GM12878 (cell line): ENCODE measurements around the gene ME3.

Experiments
- BRCA1 ChIP-seq: IDR thresholded peaks from 2 replicates; pipeline ENCODE4 v1.6.1; 2011; ENCODE audit warnings: low read depth, low read length, improper control_type of control experiment
- CHD2 ChIP-seq: IDR thresholded peaks from 2 replicates; pipeline ENCODE4 v1.6.1; 2011; ENCODE audit warnings: low read depth, low read length, improper control_type of control experiment, borderline replicate concordance
- EP300 ChIP-seq, 2 experiments: fragments of 150-350 bp in 1 of 2; IDR thresholded peaks; 2 replicates each; pipeline ENCODE4 v1.6.1; 2011 to 2012; ENCODE audit warnings: low read depth in 2 of 2, low read length in 2 of 2, borderline replicate concordance in 1 of 2, improper control_type of control experiment in 1 of 2, inconsistent platforms in 1 of 2; ENCODE audit not compliant: control insufficient read depth in 1 of 2
- EZH2 ChIP-seq: IDR thresholded peaks from 2 replicates; pipeline ENCODE4 v1.6.1; 2012; ENCODE audit warnings: low read depth, mild to moderate bottlenecking, control low read depth, inconsistent platforms, low read length, borderline replicate concordance; ENCODE audit not compliant: control insufficient read depth
- KDM1A ChIP-seq: fragments of 200-600 bp; sonication (generic); IDR thresholded peaks from 2 replicates; pipeline ENCODE4 v1.6.1; 2016; ENCODE audit warnings: borderline replicate concordance
- POLR2A ChIP-seq: IDR thresholded peaks from 2 replicates; pipeline ENCODE4 v1.6.1; 2011; ENCODE audit warnings: low read depth, mild to moderate bottlenecking, low read length
- SMAD1 ChIP-seq: fragments of 450-650 bp; IDR thresholded peaks from 2 replicates; pipeline ENCODE4 v1.6.1; 2018; ENCODE audit warnings: mild to moderate bottlenecking, low read depth; ENCODE audit not compliant: partially characterized antibody
- SP1 ChIP-seq: IDR thresholded peaks from one replicate; pipeline ENCODE4 v1.6.1; 2011; ENCODE audit warnings: low read depth, low read length
- ZNF274 ChIP-seq: IDR thresholded peaks from one replicate; pipeline ENCODE4 v1.8.0; 2011; ENCODE audit not compliant: insufficient read length, insufficient read depth
- TF ChIP-seq, protein P1 (sequence below): IDR thresholded peaks from 2 replicates; pipeline ENCODE4 v1.6.1; 2011; ENCODE audit warnings: borderline replicate concordance, low read depth, mild to moderate bottlenecking, moderate library complexity, mixed read lengths, low read length; ENCODE audit not compliant: insufficient read depth; ENCODE audit errors: extremely low read length
- TF ChIP-seq, protein P2 (sequence below), 3 experiments: IDR thresholded peaks in 2 of 3; conservative IDR thresholded peaks in 1 of 3; 2 replicates each; pipeline ENCODE4 v1.5.1; 2011; ENCODE audit warnings: low read depth in 3 of 3, low read length in 3 of 3, mild to moderate bottlenecking in 3 of 3, control low read depth in 2 of 3, moderate library complexity in 2 of 3, inconsistent platforms in 1 of 3, mixed read lengths in 1 of 3; ENCODE audit not compliant: control insufficient read depth in 2 of 3, insufficient read depth in 1 of 3; ENCODE audit errors: extremely low read depth in 1 of 3
- TF ChIP-seq, protein P3 (sequence below): fragments of 450-650 bp; formaldehyde crosslinking; IDR thresholded peaks from 2 replicates; pipeline ENCODE4 v1.4.0; 2022; ENCODE audit warnings: mild to moderate bottlenecking, moderate library complexity

DNA sequence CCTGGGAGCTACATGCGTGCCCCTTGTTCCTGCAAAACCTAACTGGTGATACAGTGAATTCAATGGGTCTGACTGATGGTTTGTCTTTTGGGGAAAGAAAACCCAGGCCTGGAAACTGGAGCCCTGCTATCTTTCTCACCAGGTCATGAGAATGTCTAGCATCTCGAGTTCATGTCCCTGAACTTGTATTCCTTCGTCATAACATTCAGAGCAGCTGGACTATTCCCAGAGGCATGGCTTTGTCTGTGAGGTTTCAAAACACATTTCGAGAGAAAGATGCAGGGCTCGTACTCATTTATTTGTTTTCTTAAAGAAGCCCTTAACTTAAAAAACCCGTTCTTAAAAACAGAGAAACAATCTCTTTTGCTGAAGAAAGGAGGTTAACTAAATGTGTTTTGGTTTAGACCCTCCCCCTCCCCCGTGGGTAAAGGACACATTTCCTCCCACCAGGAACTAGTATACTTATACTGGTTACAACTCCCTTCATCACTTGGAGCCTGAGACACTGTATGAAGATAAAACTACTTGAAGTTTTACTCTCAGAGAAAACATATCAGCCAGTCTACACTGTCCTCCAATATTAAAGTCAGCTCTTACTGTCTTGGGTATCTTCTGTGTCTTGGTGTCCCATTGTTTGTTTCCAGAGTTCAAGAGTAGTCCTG lies 43.2 kb downstream of the ME3 start:
- TF ChIP-seq, protein P1, sequence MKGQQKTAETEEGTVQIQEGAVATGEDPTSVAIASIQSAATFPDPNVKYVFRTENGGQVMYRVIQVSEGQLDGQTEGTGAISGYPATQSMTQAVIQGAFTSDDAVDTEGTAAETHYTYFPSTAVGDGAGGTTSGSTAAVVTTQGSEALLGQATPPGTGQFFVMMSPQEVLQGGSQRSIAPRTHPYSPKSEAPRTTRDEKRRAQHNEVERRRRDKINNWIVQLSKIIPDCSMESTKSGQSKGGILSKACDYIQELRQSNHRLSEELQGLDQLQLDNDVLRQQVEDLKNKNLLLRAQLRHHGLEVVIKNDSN, result no peak
- TF ChIP-seq POLR2A, result no peak
- no peak for TF ChIP-seq SMAD1
- no peak for TF ChIP-seq EP300 (IDR thresholded peaks at IDR 0.05; ENCODE audit: borderline replicate concordance in 1 of 2, control insufficient read depth in 1 of 2, low read depth in 2 of 2, low read length in 2 of 2)
- TF ChIP-seq SP1, result no peak
- TF ChIP-seq, protein P2, sequence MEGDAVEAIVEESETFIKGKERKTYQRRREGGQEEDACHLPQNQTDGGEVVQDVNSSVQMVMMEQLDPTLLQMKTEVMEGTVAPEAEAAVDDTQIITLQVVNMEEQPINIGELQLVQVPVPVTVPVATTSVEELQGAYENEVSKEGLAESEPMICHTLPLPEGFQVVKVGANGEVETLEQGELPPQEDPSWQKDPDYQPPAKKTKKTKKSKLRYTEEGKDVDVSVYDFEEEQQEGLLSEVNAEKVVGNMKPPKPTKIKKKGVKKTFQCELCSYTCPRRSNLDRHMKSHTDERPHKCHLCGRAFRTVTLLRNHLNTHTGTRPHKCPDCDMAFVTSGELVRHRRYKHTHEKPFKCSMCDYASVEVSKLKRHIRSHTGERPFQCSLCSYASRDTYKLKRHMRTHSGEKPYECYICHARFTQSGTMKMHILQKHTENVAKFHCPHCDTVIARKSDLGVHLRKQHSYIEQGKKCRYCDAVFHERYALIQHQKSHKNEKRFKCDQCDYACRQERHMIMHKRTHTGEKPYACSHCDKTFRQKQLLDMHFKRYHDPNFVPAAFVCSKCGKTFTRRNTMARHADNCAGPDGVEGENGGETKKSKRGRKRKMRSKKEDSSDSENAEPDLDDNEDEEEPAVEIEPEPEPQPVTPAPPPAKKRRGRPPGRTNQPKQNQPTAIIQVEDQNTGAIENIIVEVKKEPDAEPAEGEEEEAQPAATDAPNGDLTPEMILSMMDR (IDR thresholded peaks at IDR 0.05 in 2 of 3, conservative IDR thresholded peaks at IDR 0.05 in 1 of 3; ENCODE audit: control insufficient read depth in 2 of 3, extremely low read depth in 1 of 3, insufficient read depth in 1 of 3, low read depth in 3 of 3, low read length in 3 of 3), result no peak
- TF ChIP-seq EZH2, result no peak
- no peak for TF ChIP-seq ZNF274
- TF ChIP-seq BRCA1, result no peak
- TF ChIP-seq, protein P3, sequence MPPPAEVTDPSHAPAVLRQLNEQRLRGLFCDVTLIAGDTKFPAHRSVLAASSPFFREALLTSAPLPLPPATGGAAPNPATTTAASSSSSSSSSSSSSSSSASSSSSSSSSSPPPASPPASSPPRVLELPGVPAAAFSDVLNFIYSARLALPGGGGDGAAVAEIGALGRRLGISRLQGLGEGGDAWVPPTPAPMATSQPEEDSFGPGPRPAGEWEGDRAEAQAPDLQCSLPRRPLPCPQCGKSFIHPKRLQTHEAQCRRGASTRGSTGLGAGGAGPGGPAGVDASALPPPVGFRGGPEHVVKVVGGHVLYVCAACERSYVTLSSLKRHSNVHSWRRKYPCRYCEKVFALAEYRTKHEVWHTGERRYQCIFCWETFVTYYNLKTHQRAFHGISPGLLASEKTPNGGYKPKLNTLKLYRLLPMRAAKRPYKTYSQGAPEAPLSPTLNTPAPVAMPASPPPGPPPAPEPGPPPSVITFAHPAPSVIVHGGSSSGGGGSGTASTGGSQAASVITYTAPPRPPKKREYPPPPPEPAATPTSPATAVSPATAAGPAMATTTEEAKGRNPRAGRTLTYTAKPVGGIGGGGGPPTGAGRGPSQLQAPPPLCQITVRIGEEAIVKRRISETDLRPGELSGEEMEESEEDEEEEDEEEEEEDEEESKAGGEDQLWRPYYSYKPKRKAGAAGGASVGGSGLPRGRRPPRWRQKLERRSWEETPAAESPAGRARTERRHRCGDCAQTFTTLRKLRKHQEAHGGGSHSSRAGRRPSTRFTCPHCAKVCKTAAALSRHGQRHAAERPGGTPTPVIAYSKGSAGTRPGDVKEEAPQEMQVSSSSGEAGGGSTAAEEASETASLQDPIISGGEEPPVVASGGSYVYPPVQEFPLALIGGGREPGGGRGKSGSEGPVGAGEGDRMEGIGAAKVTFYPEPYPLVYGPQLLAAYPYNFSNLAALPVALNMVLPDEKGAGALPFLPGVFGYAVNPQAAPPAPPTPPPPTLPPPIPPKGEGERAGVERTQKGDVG (CRISPR knock-in tag), result no peak
- no peak for TF ChIP-seq KDM1A
- no peak for TF ChIP-seq CHD2
